Measurements from ENCODE around the gene ARHGEF28. TPM values are rescaled to one million over a fixed set of nuclear protein-coding genes. Genes with fewer than 3 reads are reported as not detected.

ARHGEF28 gene
- total RNA-seq, 1 donor from 2014 or later: 83.1 TPM

GRCh38 chr5:73895471-73895870, 269.5 kb downstream of the ARHGEF28 start:
- DNase-seq (ENCODE audit: low read depth in 2 of 2): no peak

- DNase-seq (ENCODE audit: low read depth in 2 of 2): no peak
Measured at GRCh38 chr5:73896097-73896496, 270.1 kb downstream of the ARHGEF28 start.

GRCh38 chr5:73896668-73897067, 270.7 kb downstream of the ARHGEF28 start:
- no peak for DNase-seq (ENCODE audit: low read depth in 2 of 2)

DNA sequence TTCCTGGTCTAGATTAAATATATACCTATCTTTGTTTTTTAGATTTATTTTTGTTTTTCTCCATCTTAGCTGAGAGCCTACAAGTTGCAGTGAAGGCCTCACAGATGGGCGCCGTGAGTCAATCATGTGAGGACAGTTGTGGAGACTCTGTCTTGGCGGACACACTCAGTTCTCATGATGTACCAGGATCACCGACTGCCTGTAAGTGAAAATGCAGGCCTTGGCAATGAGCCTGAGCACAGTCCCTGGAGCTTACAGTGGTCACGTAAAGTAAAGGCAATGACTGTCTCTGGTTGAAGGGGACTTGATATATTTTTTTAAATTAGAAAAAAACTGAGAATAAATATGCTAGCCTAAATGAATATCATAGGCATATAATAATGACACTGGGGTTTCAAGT, 271.9 kb downstream of the ARHGEF28 start:
- DNase-seq (ENCODE audit: low read depth in 2 of 2): no peak

- DNase-seq (ENCODE audit: low read depth in 2 of 2): no peak
Measured at GRCh38 chr5:73899055-73899454, 273.1 kb downstream of the ARHGEF28 start.

DNA sequence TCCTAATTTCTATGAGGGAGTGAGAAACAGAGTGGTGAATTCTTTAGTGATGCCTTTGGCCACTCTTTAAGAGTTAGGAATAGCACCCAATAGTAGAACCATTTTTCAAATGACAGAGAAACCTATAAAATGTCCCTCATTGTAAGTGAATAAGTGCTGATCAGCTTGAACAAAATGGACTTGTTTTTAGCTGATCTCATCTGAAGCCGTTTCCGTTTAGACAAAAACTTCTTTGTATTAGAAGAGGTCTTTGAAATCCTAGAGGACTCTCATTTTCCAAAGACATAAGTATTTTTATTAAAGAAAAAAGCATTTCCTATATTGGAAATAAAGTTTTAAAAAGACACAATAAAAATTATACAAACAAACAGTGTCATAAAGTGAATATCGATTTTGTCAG, 273.9 kb downstream of the ARHGEF28 start:
- no peak for DNase-seq (ENCODE audit: low read depth in 2 of 2)

- no peak for DNase-seq (ENCODE audit: low read depth in 2 of 2)
Measured at GRCh38 chr5:73900566-73900965, 274.6 kb downstream of the ARHGEF28 start.

DNA sequence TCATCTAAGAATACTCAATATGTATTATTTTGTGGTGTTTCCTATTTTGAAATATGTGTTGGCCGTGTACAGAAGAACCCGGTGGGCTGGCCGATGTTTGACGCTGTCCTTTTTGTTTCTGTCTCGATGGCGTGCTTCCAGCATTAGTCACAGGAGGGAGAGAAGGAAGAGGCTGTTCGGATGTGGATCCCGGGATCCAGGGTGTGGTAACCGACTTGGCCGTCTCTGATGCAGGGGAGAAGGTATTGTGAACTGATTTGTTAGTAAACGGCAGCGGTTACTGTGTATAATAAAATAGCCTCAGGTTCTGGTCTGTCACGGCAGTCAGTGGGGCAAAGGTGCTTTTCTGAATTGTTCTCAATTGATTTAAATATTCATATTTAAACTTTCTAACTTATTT, 275.0 kb downstream of the ARHGEF28 start:
- DNase-seq (ENCODE audit: low read depth in 2 of 2): peak; percentile 21 to 89

GRCh38 chr5:73901455-73901854, 275.5 kb downstream of the ARHGEF28 start:
- DNase-seq (ENCODE audit: low read depth in 2 of 2): no peak

- DNase-seq (ENCODE audit: low read depth in 2 of 2): peak; percentile 69 to 79
Measured at GRCh38 chr5:73902327-73903051, 276.5 kb downstream of the ARHGEF28 start.

- DNase-seq (ENCODE audit: low read depth in 2 of 2): no peak
Measured at GRCh38 chr5:73903169-73903568, 277.2 kb downstream of the ARHGEF28 start.

GRCh38 chr5:73906277-73906676, 280.3 kb downstream of the ARHGEF28 start:
- no peak for DNase-seq (ENCODE audit: low read depth in 2 of 2)

- DNase-seq (ENCODE audit: low read depth in 2 of 2): no peak
Measured at GRCh38 chr5:73907164-73907563, 281.2 kb downstream of the ARHGEF28 start.

DNA sequence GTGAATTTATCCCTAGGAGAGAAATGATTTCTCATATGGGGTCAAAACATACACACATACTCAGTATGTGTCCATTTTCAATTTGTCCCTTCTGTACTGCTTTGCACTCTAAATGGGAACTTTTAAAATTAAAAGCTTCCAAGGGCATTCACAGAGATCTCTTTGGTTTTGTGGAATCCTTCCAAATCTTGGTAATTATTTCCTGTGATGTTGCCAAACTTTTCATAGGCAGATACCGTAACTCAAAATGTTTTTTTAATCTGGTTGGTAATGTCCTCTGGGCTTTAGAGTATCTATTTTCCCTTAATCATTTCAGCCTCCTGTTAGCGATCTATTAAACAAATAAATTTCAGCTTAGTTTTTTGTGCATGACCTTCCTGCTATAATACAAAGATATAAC, 282.4 kb downstream of the ARHGEF28 start:
- peak; percentile 16 to 68 for DNase-seq (ENCODE audit: low read depth in 2 of 2)

DNA sequence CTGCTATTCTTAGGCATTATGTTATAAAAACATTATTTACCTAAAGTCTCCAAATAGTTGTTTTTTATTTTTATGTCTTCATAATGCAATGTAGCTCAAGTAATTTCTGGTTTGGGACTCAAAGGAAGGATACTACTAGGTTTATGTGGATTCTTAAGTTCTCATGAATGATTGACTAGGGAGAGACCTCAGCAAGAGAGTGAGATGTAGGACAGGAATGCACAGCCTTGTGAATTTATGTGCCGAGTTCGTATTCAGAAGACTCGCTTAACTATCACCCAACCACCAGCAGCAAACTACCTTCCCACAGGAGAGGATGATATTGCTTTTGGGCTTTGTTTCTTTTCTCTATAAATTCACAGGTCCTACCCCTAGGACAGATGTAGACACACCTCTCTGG, 282.9 kb downstream of the ARHGEF28 start:
- no peak for DNase-seq (ENCODE audit: low read depth in 2 of 2)

- DNase-seq (ENCODE audit: low read depth in 2 of 2): no peak
Measured at GRCh38 chr5:73909474-73909873, 283.5 kb downstream of the ARHGEF28 start.

GRCh38 chr5:73911761-73912393, 285.9 kb downstream of the ARHGEF28 start:
- DNase-seq (ENCODE audit: low read depth in 2 of 2): no peak

DNA sequence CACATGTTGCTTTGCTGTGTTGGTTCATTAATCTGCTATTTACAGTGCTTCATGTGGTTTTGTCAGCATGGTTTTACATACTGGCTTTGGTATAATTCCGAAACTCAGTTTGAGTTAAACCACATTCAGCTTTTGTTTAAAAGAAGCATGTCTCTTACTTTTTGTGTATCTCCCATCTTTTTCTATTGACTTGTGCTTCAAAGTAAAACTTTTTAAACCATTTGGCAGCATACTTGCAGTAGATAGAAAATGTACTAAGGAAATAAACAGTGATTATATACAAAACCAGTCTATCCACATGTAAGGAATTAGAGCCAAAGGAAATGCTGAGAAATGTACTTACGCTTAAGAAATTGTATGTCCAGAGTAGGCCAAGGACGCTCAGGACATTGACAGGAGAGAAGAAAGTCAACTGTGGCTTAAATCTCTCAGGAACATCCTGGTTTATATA, 286.9 kb downstream of the ARHGEF28 start:
- no peak for DNase-seq (ENCODE audit: low read depth in 2 of 2)

- no peak for DNase-seq (ENCODE audit: low read depth in 2 of 2)
Measured at GRCh38 chr5:73913971-73914370, 288.0 kb downstream of the ARHGEF28 start.

- DNase-seq (ENCODE audit: low read depth in 2 of 2): no peak
Measured at GRCh38 chr5:73915345-73915744, 289.3 kb downstream of the ARHGEF28 start.

- peak; percentile 24 to 43 for DNase-seq (ENCODE audit: low read depth in 2 of 2)
Measured at GRCh38 chr5:73917433-73917832, 291.4 kb downstream of the ARHGEF28 start.

- DNase-seq (ENCODE audit: low read depth in 2 of 2): no peak
Measured at GRCh38 chr5:73917891-73918290, 291.9 kb downstream of the ARHGEF28 start.

DNA sequence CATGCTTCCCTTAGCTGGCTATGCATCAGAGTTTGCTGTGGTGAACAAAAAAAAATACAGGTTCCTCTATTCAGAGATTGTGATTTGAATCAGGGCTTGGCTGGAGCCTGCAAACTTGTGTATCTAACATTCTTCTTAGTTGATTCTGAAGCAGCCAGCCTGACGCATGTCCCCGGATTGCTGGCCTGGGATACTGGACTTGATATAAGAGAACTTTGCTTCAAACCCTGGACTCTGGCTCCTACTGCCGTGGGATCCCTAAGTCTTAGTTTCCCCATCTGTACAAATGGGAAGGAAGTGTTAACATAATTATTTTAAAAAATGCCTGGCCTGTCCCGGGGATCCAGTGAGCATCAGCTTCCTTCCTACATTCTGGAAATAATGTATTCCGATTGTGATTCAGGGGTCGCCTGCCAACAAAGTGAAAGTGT, 292.8 kb downstream of the ARHGEF28 start:
- peak; percentile 70 to 78 for DNase-seq (ENCODE audit: low read depth in 2 of 2)
